ENCODE measurements around the gene RMDN2.
"Not testable (repeated sequence)": the region's sequence is repeated elsewhere in the genome, so short reads cannot be mapped to it uniquely, and the experiment has no call there.

Gene RMDN2

DNA sequence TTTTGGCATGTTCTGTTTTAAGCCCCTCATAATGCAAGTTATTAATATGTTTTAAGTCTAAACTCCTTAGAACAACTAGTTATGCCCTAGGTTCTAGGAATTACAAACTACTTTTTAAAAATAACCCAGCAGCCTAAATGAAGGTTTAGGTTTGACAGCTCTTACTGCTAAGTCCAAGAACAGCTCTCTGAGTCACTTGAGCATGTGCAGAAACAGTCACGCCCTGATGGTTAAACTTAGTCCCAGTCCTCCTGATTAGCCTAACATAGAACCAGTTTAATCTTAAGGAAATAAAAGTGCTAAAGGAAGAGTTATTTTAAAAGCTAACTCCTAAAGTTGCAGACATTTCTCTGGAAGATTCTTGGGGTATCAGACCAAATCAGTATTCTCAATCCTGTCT, 72.5 kb downstream of the RMDN2 start:
- no peak for FAIRE-seq

DNA sequence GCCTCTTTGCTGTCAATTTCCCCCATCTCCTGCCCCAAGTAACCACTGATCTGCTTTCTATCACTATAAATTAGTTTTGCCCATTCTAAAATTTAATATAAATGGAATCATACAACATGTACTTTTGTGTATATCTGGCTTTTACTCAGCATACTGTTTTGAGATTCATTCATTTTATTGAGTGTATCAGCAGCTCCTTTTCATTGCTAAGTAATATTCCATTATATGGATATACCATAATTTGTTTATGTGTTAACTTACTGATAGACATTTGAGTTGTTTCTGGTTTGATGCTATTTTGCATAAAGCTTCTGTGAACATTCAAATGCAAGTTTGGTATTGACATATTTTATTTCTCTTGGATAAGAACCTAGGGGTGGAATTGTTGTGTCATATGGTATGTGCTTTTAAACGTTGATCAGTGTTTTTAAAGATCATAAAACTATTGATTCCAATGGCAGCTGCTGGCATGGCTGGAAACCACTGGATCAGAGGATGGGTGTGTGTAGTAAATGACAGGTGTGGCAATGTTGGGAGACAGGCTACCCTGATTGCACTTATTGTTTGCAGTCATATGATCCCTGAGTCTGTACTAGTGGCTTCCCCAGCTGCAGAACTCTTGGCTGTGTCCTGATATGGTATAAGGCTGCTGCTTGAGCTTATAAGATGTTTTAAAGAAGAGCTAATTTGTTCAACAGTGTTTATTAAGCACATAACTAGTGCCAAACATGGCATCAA, 75.6 kb downstream of the RMDN2 start:
- FAIRE-seq: no peak

DNA sequence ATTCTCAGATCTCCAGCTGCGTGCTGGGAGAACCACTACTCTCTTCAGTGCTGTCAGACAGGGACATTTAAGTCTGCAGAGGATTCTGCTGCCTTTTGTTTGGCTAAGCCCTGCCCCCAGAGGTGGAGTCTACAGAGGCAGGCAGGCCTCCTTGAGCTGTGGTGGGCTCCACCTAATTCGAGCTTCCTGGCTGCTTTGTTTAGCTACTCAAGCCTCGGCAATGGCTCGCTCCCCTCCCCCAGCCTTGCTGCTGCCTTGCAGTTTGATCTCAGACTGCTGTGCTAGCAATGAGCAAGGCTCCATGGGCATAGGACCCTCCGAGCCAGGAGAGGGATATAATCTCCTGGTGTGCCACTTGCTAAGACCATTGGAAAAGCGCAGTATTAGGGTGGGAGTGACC, 85.1 kb downstream of the RMDN2 start:
- FAIRE-seq: not testable (repeated sequence)

DNA sequence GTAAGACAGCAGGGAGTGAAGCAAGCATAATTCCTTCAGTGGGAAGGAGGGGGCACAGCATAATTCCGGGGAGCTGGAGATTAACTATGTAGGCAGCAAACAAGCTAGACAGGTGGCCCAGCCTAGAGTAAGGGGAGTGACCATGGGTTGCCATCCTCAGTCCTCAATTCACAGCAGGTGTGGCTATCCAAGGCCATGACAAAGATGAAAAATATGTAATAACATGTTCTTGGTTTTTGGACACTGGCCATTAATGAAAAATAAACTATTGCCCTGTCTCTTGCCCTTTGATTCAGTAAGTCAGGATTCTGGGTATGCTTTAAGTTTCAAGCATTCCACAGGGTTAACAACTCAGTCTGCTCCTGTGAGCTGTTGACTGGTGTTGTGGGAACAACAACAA, 85.9 kb downstream of the RMDN2 start:
- no peak for FAIRE-seq

DNA sequence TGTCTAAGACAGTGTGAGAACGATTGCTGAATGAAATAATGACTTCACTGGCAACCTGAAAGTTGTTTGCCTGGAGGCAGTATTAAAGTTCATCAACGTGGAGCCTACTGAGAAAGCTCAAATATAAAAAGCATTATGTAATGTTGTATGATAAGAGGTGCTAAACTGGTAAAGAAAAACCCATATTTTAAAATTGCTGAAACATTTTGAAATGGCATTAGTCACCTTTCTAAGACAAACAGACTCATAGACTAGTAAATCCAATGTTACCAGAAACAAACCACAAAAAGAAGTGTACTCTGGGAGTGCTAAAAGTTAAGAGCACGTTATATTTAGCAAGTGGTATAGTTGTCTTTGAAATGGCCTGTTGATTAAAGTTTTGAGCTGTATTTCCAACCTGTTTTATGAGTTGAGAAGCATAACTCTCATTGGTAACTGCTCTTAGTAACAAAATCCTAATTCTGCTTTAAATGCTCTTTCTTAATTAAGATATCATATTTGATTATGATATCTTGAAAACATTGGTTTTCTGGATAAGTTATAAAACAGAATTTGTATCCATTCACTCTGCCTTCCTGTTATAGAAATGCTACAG, 88.2 kb downstream of the RMDN2 start:
- no peak for FAIRE-seq

DNA sequence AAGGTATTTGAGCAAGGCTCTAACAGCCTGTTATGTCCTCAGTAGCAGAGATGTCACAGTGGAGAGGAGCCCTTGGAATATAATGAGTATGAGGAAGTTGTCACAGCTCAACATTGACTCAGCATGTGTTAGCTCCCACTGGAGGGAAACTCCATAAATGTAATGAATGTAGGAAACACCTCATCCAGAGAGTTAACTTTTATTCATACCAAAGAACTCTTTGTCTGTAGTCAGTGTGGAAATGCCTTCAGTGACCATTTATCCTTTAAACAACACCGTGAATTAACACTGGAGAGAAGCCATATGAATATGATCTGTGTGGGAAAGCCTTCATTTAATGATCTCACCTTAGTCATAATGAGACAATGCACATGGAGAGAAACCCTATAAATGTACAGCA, 91.1 kb downstream of the RMDN2 start:
- FAIRE-seq: no peak

DNA sequence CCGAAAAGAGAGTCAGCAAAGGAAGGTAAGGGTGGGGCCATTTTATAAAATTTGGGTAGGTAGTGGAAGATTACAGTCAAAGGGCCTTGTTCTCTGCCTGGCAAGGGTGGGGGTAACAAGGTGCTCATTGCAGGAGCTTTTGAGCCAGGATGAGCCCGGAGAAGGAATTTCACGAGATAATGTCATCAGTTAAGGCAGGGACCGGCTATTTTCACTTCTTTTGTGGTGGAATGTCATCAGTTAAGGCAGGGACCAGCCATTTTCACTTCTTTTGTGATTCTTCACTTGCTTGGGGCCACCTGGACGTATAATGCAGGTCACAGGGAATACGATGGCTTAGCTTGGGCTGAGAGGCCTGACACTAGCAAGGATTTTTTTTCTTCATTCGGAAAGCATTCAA, 92.7 kb downstream of the RMDN2 start:
- no peak for FAIRE-seq

DNA sequence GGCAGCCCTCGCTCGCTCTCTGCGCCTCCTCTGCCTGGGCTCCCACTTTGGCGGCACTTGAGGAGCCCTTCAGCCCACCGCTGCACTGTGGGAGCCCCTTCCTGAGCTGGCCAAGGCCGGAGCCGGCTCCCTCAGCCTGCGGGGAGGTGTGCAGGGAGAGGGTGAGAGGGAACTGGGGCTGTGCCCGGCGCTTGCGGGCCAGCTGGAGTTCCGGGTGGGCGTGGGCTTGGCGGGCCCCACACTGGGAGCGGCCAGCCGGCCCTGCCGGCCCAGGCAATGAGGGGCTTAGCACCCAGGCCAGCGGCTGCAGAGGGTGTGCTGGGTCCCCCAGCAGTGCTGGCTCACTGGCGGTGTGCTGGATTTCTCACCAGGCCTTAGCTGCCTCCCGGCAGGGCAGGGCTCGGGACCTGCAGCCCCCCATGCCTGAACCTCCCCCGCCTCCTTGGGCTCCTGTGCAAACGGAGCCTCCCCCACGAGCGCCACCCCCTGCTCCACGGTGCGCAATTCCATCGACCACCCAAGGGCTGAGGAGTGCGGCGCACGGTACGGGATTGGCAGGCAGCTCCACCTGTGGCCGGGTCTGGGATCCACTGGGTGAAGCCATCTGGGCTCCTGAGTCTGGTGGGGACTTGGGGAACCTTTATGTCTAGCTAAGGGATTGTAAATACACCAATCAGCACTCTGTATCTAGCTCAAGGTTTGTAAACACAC, 95.4 kb downstream of the RMDN2 start:
- not testable (repeated sequence) for FAIRE-seq

DNA sequence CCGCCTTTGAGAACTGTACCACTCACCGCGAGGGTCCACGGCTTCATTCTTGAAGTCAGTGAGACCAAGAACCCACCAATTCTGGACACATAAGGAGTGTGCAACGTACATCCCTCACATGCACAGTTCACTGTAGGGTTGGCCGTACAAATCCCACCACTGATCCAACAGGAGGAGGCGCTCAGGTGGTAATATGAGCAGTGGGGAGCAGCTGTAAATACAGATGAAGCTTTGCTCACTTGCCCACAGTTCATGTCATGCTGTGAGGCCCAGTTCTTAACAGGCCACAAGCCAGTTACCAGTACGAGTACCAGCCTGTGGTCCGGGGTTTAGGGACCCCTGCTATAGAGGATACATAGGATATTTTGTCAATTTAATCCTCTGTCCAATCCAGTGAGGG, 96.5 kb downstream of the RMDN2 start:
- no peak for FAIRE-seq

DNA sequence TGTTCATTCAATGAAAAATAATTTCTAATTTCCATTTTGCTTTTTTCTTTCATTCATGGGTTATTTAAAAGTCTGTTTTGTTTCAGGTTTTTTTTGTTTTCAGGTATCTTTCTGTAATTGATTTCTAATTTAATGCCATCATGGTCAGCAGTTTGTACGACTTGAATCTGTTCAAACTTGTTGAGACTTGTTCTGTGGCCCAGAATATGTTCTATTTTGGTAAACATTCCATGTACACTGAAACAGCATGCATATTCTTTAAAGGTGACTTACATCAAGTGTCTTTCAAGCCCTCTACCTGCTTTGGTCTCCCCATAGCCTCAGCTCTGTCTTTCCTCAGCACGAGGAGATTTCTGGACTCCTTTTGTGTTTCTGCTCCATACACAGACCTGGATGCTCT, 101.8 kb downstream of the RMDN2 start:
- FAIRE-seq: no peak

DNA sequence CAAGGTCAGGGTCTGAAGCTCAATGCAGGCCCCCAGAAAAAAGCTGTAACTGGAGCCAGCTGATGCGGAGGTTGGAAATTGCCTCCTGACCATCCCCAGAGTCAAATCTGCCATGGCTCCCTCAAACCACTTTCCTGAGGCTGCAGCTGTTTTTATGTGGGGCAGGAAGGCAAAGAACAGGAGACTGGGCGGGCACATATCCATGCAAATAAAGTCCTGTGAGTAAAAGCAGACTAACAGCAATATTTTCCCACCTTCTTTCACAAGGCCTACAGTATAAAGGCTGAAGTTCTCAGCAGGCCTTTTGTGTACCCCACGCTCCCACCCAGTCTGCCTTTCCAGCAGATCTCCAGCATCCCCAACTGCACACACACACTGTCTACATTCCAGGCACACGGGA, 103.7 kb downstream of the RMDN2 start:
- no peak for FAIRE-seq

DNA sequence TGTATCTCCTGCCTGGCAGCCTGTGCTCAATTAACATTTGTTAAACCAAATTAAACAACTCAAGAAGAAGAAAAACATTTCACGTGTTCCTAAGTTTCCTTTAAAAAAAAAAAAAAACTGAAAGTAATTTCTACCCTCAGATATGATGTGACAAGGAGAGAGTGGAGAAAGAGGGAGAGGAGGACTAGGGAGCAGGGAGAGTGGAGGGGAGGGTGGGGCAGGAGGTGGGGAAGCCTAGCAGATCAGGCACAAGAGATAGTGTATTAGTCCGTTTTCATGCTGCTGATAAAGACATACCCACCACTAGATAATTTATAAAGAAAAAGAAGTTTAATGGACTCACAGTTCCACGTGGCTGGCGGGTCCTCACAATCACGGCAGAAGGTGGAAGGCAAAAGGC, 104.4 kb downstream of the RMDN2 start:
- no peak for FAIRE-seq

DNA sequence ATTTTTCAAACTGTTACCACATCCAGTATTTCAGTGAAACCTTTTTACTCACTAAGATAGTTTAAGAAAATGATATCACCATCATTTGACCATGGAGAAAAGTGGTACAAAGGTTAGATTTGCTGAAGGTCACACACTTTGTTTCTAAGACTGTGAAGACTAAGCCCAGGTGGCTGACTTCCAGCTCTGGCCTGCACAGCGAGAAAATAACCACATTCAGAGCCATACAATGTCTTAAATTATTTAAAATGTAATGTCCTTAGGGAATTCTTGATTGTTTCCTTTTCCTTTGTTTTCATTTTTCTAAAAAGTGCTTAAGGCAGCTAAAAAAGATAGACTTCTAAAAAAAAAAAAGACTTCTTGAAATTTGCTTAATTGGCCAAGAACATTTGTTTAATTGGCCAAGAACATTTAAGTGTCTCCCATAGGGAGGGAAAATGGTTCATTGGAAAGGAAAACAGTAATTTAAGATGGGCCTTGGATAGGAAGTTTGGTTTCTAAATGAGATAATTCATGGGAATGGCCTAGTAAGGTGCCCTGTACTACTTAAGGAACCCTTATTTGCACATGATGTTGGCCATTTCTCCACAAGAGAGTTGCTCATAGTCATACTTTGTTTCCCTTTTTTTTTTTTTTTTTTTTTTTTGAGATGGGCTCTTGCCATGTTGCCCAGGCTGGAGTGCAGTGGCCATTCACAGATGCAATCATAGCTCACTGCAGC, 105.7 kb downstream of the RMDN2 start:
- FAIRE-seq: no peak

DNA sequence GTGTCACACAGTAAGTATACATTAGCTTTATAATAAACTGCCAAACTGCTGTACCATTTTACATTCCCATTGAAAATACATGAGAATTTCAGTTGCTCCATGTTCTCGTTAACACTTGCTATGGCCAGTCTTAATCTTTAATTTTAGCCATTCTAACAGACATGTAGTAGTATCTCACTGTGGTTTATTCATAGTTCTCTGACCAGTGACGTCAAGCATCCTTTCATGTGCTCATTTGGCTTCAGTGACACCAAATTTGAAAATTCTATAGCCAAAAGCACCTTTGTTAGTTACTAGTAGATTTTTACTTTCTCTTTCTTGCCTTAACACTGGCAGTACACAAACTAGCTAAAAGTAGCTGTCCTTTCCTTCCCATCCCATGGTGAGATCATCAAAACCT, 107.9 kb downstream of the RMDN2 start:
- FAIRE-seq: no peak

DNA sequence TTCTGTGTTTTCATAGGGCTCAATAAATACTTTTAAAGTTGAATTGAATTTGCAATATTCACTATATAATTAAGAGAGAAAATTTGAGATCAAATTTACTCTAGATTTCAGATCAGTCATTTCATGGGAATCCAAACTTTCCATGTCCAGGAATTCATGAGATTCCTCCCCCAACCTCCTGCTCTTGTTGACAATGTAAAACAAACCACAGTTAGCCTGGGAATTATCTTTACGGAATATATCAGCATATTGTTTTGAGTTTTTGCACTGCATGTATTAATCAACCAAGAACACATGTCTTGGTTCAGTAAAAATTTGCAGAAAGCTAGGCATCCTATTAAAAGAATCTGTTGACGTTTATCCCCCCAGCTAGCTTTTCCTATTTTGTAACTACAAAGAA, 108.6 kb downstream of the RMDN2 start:
- FAIRE-seq: no peak

DNA sequence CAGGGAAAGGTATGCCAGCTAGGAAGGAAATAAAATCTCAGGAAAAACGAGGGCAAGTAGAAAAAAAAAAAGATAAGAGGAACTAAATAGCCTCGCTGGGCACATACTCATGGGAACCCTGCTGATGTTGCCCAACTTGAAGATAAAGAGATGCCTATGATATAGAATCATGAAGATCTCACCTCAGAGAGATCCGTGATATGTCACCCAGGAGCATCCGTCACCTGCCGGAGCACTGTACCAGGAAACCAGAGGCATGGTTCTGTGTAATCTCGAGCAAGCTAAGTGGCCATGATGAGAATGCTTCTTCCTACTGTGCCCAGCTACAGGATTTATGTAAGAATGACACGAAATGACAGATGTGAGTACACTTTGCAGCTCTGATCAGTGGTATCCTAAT, 110.9 kb downstream of the RMDN2 start:
- FAIRE-seq: no peak

DNA sequence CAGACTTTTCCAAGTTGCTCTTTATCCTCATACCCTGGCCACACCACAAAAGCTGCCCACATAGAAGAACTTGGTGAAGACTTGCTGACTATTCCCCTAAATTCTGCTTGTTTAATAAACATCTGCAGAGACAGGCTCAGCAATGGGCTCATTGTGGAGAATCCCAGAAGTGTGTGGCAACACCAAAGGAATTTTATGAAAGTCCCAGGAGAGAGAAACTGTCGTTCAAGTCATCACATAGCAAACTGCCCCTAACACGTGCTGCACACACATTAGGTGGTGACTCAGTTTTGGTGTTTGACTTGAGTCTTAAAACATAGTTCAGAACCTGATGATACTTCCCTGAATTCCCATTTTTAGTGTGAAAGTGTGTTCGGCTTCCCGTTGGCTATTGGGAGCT, 112.2 kb downstream of the RMDN2 start:
- no peak for FAIRE-seq

DNA sequence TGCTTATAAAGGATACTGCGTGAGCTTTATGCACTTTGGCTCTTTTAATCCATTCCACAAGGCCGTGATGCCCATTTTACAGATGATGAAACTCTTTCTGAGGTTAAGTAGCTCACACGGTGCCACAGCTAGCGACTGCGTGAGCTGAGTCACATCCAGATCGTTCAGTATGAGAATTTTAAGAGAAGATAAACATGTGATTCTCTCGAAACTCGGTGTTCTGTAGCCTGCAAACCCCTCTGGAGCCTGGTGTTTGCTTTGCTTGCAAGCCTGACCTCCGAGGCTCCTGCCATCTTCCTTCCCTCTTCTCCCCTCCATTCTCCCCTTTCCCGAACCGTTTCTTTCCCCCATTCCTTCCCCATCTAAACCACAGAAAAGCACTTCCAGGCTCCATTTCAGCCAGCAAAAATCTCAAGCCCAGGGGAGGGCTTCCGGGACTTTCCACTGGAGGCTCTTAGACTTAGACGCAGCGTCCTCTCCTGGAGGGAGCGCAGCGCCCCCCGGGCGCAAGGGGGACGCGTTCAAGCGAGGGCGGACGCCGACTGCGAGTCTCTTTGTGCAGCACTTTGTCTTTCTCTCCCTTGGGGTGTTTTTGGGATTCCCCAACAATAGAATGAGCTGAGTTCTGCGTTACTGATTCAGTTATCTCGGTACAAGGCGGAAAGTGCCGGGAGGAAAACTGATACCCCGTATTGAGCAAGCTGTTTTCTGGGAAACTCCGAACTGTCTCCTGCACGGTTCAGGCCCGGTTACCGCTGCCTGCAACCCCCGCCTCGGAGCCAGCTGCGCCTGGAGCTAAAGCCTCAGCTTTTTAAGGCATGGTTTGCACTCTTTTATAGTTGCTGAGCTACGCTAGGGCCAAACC, 112.9 kb downstream of the RMDN2 start:
- no peak for FAIRE-seq

DNA sequence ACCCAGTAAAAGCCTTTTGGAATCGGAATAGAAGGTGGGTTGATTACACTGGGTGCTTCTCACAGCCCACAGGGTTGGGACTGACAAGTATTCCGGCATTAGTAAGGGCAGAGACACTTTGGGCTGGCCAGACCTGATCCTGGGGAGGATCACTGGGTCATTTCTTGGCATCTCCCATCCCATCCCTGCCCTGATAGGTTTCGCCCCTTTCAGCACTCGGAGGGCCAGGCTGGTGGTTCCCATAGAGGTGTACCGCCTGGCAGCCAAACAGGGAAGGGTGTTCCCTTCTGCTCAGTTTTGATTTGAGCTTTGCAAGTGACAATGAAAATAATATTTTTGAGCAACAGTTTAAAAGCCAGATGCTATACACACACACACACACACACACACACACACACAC, 113.6 kb downstream of the RMDN2 start:
- FAIRE-seq: no peak

DNA sequence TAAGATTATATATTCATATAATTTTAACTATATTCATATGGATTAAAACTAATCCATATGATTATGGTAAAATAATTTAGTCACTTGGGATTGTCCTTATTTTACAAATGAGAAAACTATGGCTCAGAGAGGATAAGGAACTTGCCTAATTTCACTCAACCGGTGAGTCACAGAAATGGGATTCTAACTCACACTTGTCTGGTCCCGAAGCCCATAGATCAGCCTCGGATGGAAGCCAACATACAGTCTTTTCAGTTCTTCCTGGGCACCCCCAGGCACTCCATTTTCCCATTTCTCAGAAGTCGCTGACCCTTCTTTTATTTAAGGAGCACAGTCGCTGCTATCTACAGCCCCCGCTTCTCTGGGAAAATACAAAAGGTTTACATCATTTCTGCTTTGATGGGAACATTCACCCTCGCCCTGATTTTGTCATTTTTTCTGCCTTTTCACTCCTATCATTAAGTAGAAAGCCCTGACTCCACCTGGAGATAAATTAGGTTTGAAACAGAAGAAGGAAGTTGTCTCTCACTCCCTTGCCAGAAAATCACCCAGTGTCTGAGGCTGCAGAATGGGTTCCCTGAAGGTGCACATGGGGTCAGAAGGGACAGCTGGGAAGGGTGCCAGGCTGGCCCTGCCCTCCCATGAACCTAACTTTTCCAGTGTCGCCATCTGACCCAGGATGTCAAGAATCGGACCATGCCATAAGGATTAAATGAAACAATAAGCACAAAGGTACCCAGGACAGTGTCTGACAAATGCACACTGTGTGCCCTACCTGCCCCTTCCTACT, 114.2 kb downstream of the RMDN2 start:
- no peak for FAIRE-seq

DNA sequence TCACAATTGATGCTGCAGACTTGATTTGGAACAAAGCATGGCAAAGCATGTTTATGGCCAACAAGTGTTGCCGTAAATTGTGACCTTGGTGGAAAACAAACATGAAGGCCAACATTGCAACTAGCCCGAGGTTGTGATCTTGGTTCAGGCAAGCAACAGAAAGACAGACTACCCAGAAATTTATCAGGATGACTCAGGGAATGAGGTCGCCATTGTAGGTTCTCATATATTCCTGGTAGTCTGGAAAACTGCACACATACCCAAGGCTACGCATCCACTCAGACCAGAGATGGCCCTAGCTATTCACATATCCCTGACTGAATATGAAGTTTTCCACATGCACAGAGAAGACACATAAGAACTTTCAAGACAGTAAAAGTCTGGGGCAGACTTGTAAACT, 120.7 kb downstream of the RMDN2 start:
- FAIRE-seq: no peak

DNA sequence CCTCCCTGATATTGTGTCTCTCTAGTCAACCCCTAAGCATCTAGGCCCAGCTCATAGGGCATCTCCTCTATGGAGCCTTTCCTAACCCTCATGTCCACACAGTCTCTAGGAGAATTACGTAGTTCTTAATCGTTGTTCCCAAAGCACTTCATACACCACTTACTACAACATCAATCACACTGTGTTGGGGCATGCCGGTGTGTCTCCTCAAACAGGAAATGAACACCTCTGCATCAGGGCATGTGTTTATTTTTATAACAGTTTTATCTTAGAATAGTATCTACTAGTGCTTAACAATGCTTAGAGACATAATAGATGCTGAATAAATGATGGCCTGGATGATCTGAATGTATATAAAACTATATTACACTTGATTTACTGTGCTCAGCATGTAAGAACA, 131.1 kb downstream of the RMDN2 start:
- no peak for FAIRE-seq

Measured in islet of Langerhans (tissue), 1 donor.